ENCODE measurements around the gene TRIM49D1.
"Not testable (repeated sequence)": the region's sequence is repeated elsewhere in the genome, so short reads cannot be mapped to it uniquely, and the experiment has no call there.

Gene TRIM49D1

GRCh38 chr11:89922195-89922660 is at the start of gene TRIM49D1:
TRIM49D1 (minus strand) TSS chr11:89922245; CDS start chr11:89917710, 4,535 bp downstream.
- no peak within 1 kb of the TSS for H3K27ac ChIP-seq
- DNase-seq (ENCODE audit: low read depth, low spot score) = no peak

- H3K27ac ChIP-seq; DNase-seq (ENCODE audit: low read depth, low spot score): not testable (repeated sequence)
Measured at GRCh38 chr11:89965737-89966136, 43.7 kb upstream of the TRIM49D1 start, which contains the start of gene TRIM64. TRIM64 (plus strand) TSS chr11:89966037; CDS start chr11:89968504, 2,467 bp downstream.

- not testable (repeated sequence) for H3K27ac ChIP-seq; DNase-seq (ENCODE audit: low read depth, low spot score)
Measured at GRCh38 chr11:89960833-89961232, 38.8 kb upstream of the TRIM49D1 start.

DNA sequence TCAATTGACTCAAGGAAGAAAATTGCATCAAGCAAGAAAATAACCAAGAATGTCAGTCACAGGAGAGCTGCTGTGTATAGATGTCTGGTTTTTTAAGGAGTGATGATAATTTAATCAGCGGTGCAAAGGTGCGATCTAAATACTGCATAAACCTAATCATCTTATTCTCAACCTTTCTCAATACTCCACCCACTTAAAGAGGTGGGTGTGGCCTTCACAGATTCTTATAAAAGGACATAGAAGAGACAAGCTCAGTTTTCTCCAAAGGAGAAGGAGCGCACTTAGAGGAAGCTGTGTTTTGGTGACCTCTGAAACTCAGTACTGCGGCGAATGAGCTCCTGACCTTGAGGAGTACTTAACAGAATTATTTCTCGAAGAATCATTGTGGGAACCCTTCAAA is 1.7 kb upstream of the TRIM49D1 start, which contains the start of gene TRIM49D2:
TSS of gene TRIM49D2 (plus strand) at position 301 of the 400 bp plus-strand sequence. CDS start 2,698 bp downstream, outside the sequence.
- H3K27ac ChIP-seq = not testable (repeated sequence)

GRCh38 chr11:89900809-89901208 is 21.2 kb downstream of the TRIM49D1 start:
- DNase-seq (ENCODE audit: low read depth, low spot score); H3K27ac ChIP-seq: not testable (repeated sequence)

More for the DNA sequence above, 1.7 kb upstream of the TRIM49D1 start, which contains the start of gene TRIM49D2:
- DNase-seq (ENCODE audit: low read depth, low spot score) = not testable (repeated sequence)

DNA sequence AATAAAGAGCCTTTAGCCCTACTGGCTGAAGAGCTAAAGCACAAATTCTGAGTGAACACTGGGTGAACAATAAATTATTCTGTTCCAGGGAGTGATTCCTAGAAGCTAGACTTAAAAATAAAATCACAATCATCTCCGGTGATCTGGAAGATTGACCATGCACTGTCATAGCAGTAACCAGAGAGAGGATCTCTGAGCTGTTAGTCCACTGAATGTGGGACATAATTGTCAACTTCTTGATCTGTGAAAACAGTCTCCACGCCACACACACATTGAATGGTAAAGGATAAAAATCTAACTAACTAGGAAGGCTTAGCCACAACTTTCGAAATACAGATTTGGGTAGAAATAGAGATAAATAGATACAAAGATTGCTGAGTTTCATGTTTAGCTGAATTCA is 28.8 kb downstream of the TRIM49D1 start:
- not testable (repeated sequence) for DNase-seq (ENCODE audit: low read depth, low spot score); H3K27ac ChIP-seq

DNA sequence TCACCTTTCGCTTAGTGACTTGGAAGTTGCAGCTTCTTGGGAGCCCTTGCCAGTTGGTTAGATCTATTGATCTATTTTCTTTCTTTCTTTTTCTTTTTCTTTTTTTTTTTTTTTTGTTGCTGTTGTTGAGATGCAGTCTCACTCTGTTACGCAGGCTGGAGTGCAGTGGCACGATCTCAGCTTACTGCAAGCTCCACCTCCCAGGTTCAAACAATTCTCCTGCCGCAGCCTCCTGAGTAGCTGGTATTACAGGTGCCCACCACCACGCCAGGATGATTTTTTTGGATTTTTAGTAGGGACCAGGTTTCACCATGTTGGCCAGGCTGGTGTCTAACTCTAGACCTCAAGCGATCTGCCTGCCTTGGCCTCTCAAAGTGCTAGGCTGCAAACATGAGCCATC is 44.5 kb downstream of the TRIM49D1 start:
- DNase-seq (ENCODE audit: low read depth, low spot score); H3K27ac ChIP-seq: not testable (repeated sequence)

GRCh38 chr11:89872588-89872987 is 49.5 kb downstream of the TRIM49D1 start:
- not testable (repeated sequence) for DNase-seq (ENCODE audit: low read depth, low spot score)

DNA sequence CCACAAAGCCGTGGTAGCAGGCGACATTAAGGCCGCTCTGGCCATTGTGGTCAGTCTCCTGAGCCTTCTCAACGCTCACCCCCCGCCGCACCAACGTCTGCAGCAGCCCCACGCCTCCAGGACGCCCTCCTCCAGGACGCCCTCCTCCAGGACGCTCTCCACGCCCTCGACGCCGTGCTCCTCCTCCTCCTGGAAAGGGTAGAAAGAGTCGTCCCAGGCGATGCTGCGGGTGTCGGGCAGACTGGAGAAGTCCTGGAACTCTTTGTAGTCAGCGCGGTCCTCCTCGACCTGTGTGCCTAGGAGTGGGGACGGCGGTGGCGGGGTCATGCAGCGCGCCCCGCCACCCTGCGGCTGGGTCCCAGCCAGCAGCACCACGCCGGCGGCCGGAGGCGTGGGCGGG is 56.8 kb downstream of the TRIM49D1 start:
- not testable (repeated sequence) for H3K27ac ChIP-seq; DNase-seq (ENCODE audit: low read depth, low spot score)

More at GRCh38 chr11:89872588-89872987, 49.5 kb downstream of the TRIM49D1 start:
- H3K27ac ChIP-seq = not testable (repeated sequence)

- not testable (repeated sequence) for H3K27ac ChIP-seq; DNase-seq (ENCODE audit: low read depth, low spot score)
Measured at GRCh38 chr11:89863906-89864704, 57.9 kb downstream of the TRIM49D1 start.
